ENCODE results near the gene CUTA. TPM values are rescaled to one million over a fixed set of nuclear protein-coding genes. Genes with fewer than 3 reads are reported as not detected.

Gene CUTA
- total RNA-seq, 2 donors from 2014 or later = 107 to 110 TPM

- intact Hi-C loops (cut with DNase I) = no loop called here
Measured at GRCh38 chr6:33426590-33427511, 8.9 kb upstream of the CUTA start.

DNA sequence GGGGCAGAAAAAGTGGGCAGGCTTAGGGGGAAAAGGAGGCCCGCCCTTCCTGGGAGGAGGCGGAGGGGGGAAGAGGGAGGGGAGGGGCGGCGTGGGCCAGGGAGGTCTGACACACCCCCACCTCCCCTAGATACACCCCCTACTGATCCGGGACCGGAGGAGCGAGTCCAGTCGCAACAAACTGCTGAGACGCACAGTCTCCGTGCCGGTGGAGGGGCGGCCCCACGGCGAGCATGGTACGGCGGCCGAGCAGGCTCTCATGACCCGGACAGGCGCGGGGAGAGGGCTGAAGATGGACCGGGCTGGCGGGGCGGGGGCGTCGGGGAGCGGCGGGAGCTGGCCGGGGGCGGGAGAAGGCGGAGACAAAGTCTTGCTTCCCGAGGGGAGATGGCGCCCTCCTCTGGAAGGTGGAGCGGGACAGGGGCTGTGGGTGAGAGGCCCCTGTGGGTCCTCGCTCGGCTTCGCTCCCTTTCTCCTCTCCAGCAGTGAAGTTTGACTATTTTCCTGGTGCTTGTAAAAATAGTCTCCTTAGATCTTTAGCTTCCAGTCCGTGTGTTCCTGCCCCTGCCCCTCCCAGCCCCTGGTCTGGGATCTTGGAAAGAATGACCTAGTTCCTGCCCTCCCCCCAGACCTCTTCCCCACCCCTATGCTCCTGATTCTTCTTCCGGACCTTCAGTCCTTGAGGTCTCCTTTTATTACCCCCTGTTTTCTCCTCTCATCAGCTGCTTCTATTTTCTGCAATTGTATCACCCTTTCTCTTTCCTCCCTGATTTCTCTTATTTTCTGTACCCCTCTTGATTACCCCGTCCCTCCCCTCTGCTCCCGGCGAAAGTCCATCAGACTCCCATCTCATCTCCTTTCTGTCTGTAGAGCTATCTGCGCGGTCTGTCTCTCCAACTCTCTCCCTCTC is 8.0 kb upstream of the CUTA start:
- peak; percentile 96 for DNase-seq (ENCODE audit: low spot score)
- intact Hi-C loops (cut with DNase I) = no loop called here

More at GRCh38 chr6:33426590-33427511, 8.9 kb upstream of the CUTA start:
- DNase-seq (ENCODE audit: low spot score) = no peak

DNA sequence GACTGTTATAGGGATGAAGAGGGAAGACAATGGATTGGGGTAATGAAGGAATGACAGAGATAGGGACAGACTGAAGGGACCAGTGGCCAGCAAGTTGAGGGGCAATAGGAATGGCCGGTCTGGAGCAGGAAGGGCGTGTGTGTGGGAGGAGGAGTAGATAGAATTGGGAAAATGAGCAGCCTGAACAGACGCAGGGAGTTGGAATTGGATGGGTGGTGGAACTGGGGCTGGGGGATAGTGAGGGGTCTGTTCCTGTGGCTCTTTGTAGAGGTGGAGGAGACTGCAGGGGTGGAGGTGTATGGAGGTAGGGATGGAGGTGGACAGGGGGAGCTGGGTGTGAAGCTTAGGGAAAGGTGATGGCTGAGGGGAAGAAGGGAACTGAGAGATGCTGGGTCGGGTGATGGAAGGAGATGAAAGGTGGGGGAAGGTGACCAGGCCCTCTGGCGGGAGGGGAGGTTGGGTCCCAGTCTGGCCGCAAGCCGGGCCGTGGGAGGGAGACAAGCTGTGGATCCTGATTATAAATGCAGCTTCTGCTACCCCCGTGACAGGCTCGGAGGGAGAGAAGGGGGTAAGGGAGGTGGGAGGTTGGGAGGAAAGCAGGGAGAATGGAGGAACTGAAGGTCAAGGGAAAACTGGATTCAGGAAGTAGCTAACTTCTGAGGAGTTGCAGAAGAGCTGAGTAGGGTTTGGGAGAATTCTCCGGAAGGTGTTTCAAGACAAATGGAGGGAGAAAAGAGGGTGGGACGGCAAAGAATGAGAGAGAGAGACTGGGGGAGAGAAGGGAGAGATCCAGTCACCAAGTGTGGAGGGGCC is 7.2 kb upstream of the CUTA start:
- intact Hi-C loops (cut with DNase I) = no loop called here
- peak; percentile 78 for DNase-seq (ENCODE audit: low spot score)

GRCh38 chr6:33423777-33424176 is 5.9 kb upstream of the CUTA start:
- DNase-seq (ENCODE audit: low spot score) = no peak
- intact Hi-C loops (cut with DNase I) = no loop called here

DNA sequence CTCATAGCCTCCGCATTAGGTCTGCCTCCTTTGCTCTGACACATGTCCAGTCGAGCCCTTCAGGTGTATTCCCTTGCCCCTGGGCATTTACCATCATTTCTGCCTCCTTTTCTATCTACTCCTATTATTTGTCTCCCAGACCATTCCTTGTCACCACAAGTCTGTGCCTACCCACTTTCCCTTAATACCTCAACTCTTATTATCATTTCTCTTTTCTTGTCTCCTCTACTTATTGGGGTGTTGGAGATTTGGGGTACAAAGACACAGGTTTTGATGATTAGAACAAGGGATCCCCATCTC is 3.4 kb upstream of the CUTA start:
- DNase-seq (ENCODE audit: low spot score) = no peak
- intact Hi-C loops (cut with DNase I) = no loop called here

DNA sequence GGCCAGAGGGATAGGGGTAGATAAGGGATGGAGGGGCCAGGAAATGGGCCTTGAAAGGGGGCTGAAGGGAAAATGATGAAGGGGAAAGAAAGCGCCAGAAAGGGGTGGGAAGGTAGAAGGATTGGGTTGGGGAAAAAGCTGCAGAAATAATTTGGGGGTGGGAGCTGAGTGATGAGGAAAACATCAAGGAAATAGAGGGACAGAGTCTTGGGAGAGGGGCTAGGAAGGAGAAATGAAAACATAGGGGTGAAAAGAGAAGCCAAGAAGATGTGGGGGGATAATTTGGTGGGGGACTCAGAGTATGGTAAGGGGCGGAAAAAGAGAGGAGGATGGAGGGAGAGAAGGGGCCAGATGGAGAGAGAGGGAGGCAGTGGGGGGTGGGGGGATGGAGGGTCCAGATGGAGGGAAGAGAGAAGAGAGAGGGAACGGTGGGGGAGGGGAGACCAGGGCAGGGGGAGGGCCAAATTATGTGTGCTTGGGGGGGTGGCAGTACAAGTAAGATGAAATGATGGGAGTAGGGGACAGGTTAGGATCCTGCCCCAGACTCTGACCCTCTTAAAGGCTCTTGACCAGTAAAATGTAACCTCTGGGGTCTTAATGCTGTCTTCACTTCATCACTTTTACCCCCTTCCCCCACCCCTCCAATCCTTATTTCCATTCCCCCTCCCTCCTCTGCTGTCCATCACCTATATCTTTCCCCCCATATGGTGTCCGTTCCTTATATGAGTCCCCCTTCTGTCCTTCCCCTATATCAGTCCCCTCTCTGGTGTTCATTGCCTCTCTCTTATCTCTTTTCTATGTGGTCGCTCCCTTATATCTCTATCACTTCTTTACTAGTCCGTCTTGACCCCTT is 2.8 kb upstream of the CUTA start:
- no peak for DNase-seq (ENCODE audit: low spot score)
- intact Hi-C loops (cut with DNase I) = no loop called here

- peak; percentile 89 for DNase-seq (ENCODE audit: low spot score)
- intact Hi-C loops (cut with DNase I) = no loop called here
Measured at GRCh38 chr6:33419580-33420490, 1.9 kb upstream of the CUTA start, which contains the start of gene SYNGAP1. Gene SYNGAP1 (plus strand): TSS chr6:33420065. CDS start chr6:33420265, 200 bp downstream.

DNA sequence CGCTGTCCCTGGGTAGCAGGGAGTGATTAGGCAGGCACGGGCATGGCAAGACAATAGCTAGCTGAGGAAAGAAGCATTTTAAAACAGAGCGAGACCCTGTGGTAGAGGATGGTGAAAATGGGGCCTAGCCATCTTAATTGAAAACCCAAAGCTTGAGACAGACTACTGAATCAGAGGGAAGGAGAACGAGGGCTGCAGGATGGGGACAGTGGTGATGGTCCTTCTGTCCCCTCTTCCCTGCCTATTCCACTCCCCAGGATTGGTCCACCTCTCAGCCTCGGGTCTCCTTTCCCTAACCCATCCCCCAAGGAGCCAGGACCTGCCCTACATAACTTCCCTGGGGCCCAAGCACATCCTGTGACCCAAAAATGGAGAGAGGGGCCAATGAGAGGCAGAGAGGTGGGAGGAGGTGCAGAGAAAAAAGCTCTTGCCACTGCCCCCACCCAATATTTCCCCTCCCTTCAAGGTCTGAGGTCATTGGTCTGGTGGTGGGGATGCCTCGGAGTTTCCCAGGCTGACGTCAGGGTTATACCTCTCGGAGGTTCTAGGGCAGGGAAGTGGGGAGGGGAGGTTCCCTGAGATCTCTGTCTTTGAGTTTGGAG is 884 bp upstream of the CUTA start:
- intact Hi-C loops (cut with DNase I) = no loop called here
- peak; percentile 25 for DNase-seq (ENCODE audit: low spot score)

DNA sequence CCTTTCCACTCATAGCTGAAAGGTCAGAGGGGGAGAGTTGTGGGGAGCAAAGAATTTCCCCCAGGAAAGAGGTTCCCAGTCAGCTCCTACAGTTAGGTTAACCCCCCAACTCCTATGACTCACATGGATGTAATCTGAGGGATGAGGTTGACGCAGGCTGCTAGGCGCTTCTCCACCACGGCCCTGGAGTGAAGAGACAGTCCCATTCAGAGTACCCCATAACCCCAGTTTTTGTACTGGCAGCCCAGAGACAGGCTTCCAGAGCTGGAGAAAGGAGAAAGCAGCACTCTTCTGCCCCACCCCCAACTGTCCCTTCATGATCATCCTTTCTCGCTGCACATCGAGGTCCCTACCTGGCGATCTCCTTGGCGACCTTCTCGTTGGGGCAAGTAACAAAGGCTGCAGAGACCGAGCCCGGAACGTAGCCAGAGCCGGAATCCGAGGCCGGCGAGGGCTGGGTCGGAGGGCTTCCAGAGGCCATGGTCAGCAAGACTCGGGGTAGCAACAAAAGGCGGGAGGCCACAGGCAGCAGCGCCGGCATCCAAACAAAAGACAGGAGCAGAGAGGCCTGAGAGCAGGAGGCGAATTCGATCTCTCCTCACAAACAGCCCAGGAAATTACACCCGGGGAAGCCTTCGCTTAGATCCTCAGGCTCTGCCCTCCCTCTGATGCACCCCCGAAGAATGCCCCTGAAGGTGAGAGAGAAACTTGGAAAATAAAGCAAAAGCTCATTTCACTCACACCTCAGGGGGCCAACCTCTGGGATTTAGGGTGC is 592 bp downstream of the CUTA start:
- DNase-seq (ENCODE audit: low spot score) = no peak
- intact Hi-C loops (cut with DNase I) = no loop called here

DNA sequence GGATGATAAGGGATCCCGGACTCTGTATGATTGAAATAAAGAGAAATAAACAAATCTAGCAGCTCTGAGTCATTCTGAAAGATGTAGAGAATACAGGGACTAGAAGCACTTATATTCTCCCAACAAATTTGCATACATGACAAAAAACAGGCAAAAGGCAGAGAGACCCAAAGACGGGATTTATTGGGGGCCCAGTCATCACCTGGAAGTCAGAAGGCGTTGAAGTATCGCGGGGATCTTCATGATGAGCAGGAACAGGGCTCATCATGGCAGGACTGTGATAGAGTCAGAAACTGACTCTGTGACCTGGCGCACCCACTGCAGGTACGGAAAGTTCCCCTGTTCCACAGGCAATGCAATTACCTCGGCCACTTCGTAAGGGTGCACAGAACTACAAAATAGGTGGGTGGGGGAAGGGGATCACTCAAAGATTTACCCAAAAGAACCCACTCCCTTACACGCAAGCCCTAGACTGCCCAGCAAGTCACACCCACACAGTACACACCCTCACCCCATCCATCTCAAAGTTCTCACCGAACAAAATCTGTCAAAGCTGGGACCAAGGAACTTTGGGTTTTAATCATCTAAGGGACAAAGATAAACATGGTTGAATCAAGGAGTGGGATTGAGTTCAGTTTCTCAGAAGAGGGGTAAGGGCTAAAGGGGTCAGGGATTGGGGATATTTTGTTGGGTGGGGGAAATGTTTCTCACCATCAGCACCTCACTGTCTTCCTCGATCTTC is 1.4 kb downstream of the CUTA start:
- no peak for DNase-seq (ENCODE audit: low spot score)
- intact Hi-C loops (cut with DNase I) = no loop called here

DNA sequence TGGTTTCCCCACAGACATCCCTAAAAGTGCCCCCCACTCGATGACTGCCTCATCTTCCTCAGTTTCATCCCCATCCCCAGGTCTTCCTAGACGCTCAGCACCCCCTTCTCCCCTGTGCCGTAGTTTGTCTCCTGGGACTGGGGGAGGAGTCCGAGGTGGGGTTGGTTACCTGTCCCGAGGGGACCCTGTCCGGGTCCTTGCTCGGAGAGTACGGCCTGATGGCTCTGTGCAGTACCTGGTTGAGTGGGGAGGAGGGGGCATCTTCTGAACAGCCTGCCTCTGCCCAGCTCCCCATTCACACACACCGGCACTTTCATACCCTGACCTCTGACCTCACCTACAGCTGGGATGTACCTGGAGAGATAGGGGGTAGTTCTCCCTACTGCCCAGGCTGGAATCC is 2.1 kb downstream of the CUTA start:
- DNase-seq (ENCODE audit: low spot score) = no peak
- intact Hi-C loops (cut with DNase I) = no loop called here

DNA sequence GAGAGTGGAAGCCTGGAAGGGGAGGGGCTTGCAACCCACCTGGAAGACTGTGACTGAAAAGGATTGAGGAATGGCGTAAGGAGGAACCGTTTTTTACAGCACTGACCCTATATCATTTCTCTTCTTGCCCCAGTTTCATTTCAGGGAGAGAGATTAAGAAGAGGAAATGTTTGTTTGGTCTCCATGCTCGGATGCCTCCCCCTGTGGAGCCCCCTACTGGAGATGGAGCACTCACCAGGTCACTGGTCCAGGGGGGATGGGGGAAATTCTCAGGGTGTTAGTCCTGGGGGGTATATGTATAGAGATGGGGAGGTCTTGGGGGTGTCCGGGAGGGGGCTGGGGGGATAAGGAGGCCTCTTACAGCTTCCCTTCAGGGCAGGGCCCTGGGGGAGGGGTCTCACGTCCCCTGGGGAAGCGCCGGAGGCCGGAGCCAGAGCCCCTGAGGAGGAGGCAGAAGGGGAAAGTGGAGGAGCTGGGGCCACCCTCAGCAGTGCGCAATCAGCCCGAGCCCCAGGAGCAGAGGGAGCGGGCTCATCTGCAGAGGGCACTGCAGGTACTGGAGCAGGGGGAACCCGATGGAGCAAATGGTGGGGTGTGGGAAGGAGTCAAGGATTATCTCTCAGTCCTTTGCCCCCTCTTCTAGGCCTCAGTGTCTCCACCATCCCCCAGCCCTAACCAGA is 3.2 kb downstream of the CUTA start:
- intact Hi-C loops (cut with DNase I) = no loop called here

DNA sequence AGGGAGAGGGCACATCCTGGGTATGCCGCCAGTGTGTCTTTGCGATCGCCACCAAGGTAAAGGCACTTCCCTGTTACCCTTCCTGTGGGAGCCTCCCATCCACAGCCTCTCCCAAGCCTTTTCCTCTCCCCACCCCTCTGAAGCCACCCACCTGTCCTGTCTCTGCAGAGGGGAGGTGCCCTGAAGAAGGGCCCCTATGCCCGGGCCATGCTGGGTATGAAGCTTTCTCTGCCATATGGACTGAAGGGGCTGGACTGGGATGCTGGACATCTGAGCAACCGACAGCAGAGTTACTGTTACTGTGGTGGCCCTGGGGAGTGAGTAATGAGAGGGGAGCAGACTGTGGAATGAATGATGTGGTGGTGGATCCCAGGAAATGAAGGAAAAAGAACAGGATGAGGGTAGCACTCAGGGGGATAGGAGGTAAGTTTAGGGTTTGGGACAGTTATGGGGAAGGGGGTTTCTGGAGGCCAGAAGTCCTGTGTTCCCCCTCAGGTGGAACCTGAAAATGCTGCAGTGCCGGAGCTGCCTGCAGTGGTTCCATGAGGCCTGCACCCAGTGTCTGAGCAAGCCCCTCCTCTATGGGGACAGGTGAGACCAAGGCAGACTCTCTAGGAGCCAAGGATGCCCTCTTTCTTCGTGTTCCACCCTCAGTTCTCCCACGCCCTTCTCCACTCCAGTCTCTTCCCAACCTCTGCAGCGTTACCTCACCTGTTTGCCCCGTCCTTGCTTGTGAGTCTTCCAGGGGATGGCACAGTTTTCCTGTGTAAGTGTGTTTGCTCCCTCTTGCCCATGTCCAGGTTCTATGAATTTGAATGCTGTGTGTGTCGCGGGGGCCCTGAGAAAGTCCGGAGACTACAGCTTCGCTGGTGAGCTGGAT is 4.4 kb downstream of the CUTA start:
- no peak for DNase-seq (ENCODE audit: low spot score)
- intact Hi-C loops (cut with DNase I) = no loop called here

More for the DNA sequence above, 3.2 kb downstream of the CUTA start:
- DNase-seq (ENCODE audit: low spot score) = no peak
